ENCODE measurements around the gene METTL26. TPM values are rescaled to one million over a fixed set of nuclear protein-coding genes. Genes with fewer than 3 reads are reported as not detected.
A peak's percentile ranks its signal among the peaks of the same experiment; 100 is the strongest.

METTL26 gene
- total and polyA plus RNA-seq, 2 experiments from 2014 or later = 77.9 to 155 TPM

DNA sequence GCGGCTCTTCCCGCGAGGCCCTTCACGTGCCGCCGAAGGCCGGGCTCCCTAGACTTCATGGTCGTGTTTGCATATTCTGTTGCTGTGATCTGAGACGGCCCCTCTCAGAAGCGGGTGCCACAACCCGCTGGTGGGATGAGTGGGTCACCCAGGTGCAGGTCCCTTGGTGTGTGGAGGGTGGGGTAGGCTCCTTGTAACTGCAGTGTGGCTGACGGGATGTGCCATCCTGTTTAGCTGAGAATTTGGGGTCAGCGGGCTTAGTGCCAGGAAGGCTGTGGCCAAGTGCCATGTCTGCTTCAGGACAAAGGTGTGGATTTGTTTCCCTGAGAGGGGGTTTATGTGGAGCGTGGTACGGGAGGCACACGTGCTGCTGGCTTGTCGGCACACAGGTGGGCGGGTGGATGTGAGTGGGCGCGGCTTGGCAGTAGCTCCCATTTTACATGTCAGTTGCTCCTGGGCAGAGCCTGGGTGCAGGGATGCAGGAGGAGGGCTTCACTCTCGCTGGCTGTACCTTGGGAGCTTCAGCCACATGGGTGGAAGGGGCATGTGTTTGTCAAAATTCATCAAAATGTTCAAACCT lies 14.5 kb downstream of the METTL26 start:
- no peak overlapping the region for H2AFZ ChIP-seq
- no peaks in the 10 kb centered on the region for H3K36me3 ChIP-seq (replicated peaks; ENCODE audit: insufficient read depth, low read depth)
- no peaks in the 10 kb centered on the region for H3K27me3 ChIP-seq
- no peaks in the 10 kb centered on the region for H3K9me3 ChIP-seq (ENCODE audit: low read depth)
- H3K9me2 ChIP-seq (replicated peaks; ENCODE audit: insufficient read depth) = no peaks in the 10 kb centered on the region
- TF ChIP-seq EZH2phosphoT487 (IDR thresholded peaks at IDR 0.05; ENCODE audit: low read depth, severe bottlenecking, unreplicated experiment) (no peak), EZH2 (IDR thresholded peaks at IDR 0.05; ENCODE audit: borderline replicate concordance) (no peak)
- TF ChIP-seq, protein P1, sequence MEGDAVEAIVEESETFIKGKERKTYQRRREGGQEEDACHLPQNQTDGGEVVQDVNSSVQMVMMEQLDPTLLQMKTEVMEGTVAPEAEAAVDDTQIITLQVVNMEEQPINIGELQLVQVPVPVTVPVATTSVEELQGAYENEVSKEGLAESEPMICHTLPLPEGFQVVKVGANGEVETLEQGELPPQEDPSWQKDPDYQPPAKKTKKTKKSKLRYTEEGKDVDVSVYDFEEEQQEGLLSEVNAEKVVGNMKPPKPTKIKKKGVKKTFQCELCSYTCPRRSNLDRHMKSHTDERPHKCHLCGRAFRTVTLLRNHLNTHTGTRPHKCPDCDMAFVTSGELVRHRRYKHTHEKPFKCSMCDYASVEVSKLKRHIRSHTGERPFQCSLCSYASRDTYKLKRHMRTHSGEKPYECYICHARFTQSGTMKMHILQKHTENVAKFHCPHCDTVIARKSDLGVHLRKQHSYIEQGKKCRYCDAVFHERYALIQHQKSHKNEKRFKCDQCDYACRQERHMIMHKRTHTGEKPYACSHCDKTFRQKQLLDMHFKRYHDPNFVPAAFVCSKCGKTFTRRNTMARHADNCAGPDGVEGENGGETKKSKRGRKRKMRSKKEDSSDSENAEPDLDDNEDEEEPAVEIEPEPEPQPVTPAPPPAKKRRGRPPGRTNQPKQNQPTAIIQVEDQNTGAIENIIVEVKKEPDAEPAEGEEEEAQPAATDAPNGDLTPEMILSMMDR (IDR thresholded peaks at IDR 0.05; ENCODE audit: poor library complexity) = no peak
- no peak overlapping the region for H3K4me2 ChIP-seq
- 88% methylated on average over 21 of the region's 21 CpGs for WGBS (ENCODE audit: low lambda C conversion rate, missing lambda C conversion rate)
- H3K79me2 ChIP-seq = peaks cover 3% of the 10 kb centered on the region
- peak; percentile 5 for DNase-seq (ENCODE audit: low spot score)
- H3K4me1 ChIP-seq (ENCODE audit: insufficient read depth) = no peaks in the 10 kb centered on the region
- H3K4me3 ChIP-seq = no peak overlapping the region
- peaks cover 9% of the 10 kb centered on the region for H4K20me1 ChIP-seq (ENCODE audit: insufficient read depth, poor library complexity, severe bottlenecking)
- no peak overlapping the region for H3K27ac ChIP-seq

DNA sequence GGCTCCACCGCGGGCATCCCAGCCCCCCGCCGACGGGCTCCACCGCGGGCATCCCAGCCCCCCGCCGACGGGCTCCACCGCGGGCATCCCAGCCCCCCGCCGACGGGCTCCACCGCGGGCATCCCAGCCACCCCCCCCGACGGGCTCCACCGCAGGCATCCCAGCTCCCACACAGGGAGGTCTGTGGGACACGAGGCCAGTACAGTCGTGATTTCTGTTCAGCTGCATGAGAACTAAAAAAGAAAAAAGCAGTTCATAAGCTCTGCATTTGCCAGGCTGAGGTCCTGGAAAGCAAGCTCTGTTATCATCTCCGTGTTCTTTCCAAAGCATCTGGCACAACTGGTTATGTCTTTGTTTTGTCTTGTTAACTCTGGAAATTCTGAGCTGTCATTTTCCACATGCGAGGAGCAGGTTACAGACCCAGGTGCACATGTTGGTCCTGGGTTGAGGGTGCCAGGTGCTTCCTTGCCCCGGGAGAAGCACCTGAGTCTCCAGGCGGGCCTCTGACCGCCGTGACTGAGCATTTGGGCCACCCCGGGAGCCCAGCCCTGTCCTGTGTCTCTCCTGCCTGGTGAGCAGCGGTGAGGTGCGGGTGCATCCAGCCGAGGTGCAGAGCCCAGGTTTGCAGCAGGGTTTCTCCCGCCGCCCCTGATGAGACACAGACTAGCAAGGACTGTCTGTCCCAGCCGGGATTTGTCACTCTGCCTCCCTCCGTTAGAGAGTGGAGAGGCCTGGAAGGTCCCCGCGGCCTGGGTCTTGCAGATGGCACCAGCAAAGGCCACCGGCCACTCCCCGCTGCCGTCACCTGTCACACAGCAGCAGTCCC lies 15.2 kb downstream of the METTL26 start:
- Histone ChIP-seq H3K4me3 (no peak overlapping the region), H3K79me2 (peaks cover 3% of the 10 kb centered on the region), H3K9me2 (replicated peaks; ENCODE audit: insufficient read depth) (no peaks in the 10 kb centered on the region), H4K20me1 (ENCODE audit: insufficient read depth, poor library complexity, severe bottlenecking) (peaks cover 15% of the 10 kb centered on the region), H3K27me3 (no peaks in the 10 kb centered on the region), H3K9me3 (ENCODE audit: low read depth) (no peaks in the 10 kb centered on the region), H3K36me3 (replicated peaks; ENCODE audit: insufficient read depth, low read depth) (no peaks in the 10 kb centered on the region), H3K4me2 (no peak overlapping the region), H3K4me1 (ENCODE audit: insufficient read depth) (no peaks in the 10 kb centered on the region), H2AFZ (no peak overlapping the region), H3K27ac (no peak overlapping the region)
- DNase-seq (ENCODE audit: low spot score) = peak; percentile 5
- no peak for TF ChIP-seq EZH2 (IDR thresholded peaks at IDR 0.05; ENCODE audit: borderline replicate concordance)
- no peak for TF ChIP-seq EZH2phosphoT487 (IDR thresholded peaks at IDR 0.05; ENCODE audit: low read depth, severe bottlenecking, unreplicated experiment)
- TF ChIP-seq, protein P1 (IDR thresholded peaks at IDR 0.05; ENCODE audit: poor library complexity) = no peak
- 90% methylated on average over 21 of the region's 41 CpGs for WGBS (ENCODE audit: low lambda C conversion rate, missing lambda C conversion rate)

DNA sequence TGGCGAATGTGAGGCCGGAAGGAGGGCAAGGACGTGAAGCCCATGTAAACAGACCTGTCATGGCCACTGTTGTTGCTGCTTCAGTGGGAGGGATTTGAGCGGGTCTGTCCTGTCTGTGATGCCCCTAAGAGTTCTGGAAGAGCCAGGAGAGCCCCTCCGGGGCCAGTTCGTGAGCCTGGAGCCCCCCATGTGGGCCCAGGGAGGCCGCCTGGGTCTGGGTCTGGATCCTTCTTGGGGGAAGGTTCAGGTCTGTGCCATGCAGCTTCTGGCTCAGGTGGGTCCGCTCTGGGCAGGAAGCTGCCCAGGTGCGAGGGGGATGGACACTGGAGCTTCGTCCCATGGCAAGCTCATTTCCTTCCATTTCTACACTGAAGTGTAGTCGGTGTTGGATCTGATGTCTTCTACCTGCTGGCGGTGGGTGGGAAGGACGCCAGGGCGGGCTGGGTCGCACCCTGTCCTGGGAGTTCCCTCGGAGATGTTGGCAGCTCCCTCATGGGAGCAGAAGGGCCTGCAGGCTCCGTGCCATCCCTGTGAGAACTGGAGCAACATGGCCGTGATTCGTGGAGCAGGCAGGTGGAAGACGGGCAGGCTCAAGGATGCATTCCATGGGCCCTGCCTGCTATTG lies 16.5 kb downstream of the METTL26 start:
- Histone ChIP-seq H2AFZ (no peak overlapping the region), H3K4me1 (ENCODE audit: insufficient read depth) (no peaks in the 10 kb centered on the region), H3K36me3 (replicated peaks; ENCODE audit: insufficient read depth, low read depth) (no peaks in the 10 kb centered on the region), H3K9me2 (replicated peaks; ENCODE audit: insufficient read depth) (no peaks in the 10 kb centered on the region), H3K4me3 (no peak overlapping the region), H4K20me1 (ENCODE audit: insufficient read depth, poor library complexity, severe bottlenecking) (peaks cover 15% of the 10 kb centered on the region), H3K79me2 (peaks cover 14% of the 10 kb centered on the region), H3K27me3 (no peaks in the 10 kb centered on the region), H3K9me3 (ENCODE audit: low read depth) (no peaks in the 10 kb centered on the region), H3K4me2 (no peak overlapping the region), H3K27ac (no peak overlapping the region)
- WGBS (ENCODE audit: low lambda C conversion rate, missing lambda C conversion rate) = 96% methylated on average over 20 of the region's 20 CpGs
- TF ChIP-seq EZH2phosphoT487 (IDR thresholded peaks at IDR 0.05; ENCODE audit: low read depth, severe bottlenecking, unreplicated experiment) (no peak), EZH2 (IDR thresholded peaks at IDR 0.05; ENCODE audit: borderline replicate concordance) (no peak)
- TF ChIP-seq, protein P1 (IDR thresholded peaks at IDR 0.05; ENCODE audit: poor library complexity) = no peak
- no peak for DNase-seq (ENCODE audit: low spot score)
